Testis (tissue), 2 donors: ENCODE measurements around the gene SPIRE1.

Experiments used
- POLR2A ChIP-seq: fragments of 450-650 bp; IDR thresholded peaks from one replicate; pipeline ENCODE4 v1.6.1; 2017; ENCODE audit warnings: antibody characterized with exemption, mild to moderate bottlenecking, moderate library complexity
- TF ChIP-seq, protein P1 (sequence below), 3 experiments: fragments of 450-650 bp in 2 of 3; fragments of 200-600 bp in 1 of 3; sonication (generic) in 1 of 3; IDR thresholded peaks; one replicate each; pipeline ENCODE4 v1.5.1; 2016 to 2019; ENCODE audit warnings: antibody characterized with exemption in 3 of 3, mild to moderate bottlenecking in 2 of 3, moderate library complexity in 1 of 3

GRCh38 chr18:12406371-12407111 lies 251.4 kb downstream of the SPIRE1 start:
- TF ChIP-seq, protein P1, sequence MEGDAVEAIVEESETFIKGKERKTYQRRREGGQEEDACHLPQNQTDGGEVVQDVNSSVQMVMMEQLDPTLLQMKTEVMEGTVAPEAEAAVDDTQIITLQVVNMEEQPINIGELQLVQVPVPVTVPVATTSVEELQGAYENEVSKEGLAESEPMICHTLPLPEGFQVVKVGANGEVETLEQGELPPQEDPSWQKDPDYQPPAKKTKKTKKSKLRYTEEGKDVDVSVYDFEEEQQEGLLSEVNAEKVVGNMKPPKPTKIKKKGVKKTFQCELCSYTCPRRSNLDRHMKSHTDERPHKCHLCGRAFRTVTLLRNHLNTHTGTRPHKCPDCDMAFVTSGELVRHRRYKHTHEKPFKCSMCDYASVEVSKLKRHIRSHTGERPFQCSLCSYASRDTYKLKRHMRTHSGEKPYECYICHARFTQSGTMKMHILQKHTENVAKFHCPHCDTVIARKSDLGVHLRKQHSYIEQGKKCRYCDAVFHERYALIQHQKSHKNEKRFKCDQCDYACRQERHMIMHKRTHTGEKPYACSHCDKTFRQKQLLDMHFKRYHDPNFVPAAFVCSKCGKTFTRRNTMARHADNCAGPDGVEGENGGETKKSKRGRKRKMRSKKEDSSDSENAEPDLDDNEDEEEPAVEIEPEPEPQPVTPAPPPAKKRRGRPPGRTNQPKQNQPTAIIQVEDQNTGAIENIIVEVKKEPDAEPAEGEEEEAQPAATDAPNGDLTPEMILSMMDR (IDR thresholded peaks at IDR 0.05), result no peak
- TF ChIP-seq POLR2A, result no peak
